Mesothelial cell of epicardium (in vitro differentiated cells): ENCODE measurements around the gene TNFRSF4. TPM values are rescaled to one million over a fixed set of nuclear protein-coding genes. Genes with fewer than 3 reads are reported as not detected.
A peak's percentile ranks its signal among the peaks of the same experiment; 100 is the strongest.
"Not testable (repeated sequence)": the region's sequence is repeated elsewhere in the genome, so short reads cannot be mapped to it uniquely, and the experiment has no call there.

ENCODE experiments used
- DNase-seq, 2 experiments: peaks; one replicate each; pipeline ENCODE4 v3.0.0; 2021; ENCODE audit warnings: low spot score in 2 of 2; ENCODE audit not compliant: unreplicated experiment in 2 of 2
- H3K27ac Mint-ChIP-seq: 2 replicates; pipeline ENCODE4 v1.8.0; 2021; ENCODE audit warnings: mixed read lengths
- H3K27me3 Mint-ChIP-seq: 2 replicates; pipeline ENCODE4 v1.8.0; 2021; ENCODE audit warnings: low read depth, mixed read lengths
- H3K36me3 Mint-ChIP-seq: 2 replicates; pipeline ENCODE4 v1.8.0; 2021; ENCODE audit warnings: mixed read lengths
- H3K4me1 Mint-ChIP-seq: 2 replicates; pipeline ENCODE4 v1.8.0; 2021; ENCODE audit warnings: mixed read lengths
- H3K4me3 Mint-ChIP-seq: 2 replicates; pipeline ENCODE4 v1.8.0; 2021; ENCODE audit warnings: mild to moderate bottlenecking, moderate library complexity, mixed read lengths
- H3K9me3 Mint-ChIP-seq: 2 replicates; pipeline ENCODE4 v1.8.0; 2021; ENCODE audit warnings: mixed read lengths
- total RNA-seq: library from RNA; stranded (reverse); gene quantifications from 3 replicates; pipeline ENCODE4 v1.2.1, GENCODE V29; 2021
- TF ChIP-seq, protein P1 (sequence below): fragments of 200-600 bp; sonication (generic); IDR thresholded peaks from one replicate; pipeline ENCODE4 v1.5.0; 2021; ENCODE audit warnings: antibody characterized with exemption; ENCODE audit not compliant: unreplicated experiment

The TNFRSF4 gene
- total RNA-seq, 1 donor from 2014 or later, result 0.34 TPM

DNA sequence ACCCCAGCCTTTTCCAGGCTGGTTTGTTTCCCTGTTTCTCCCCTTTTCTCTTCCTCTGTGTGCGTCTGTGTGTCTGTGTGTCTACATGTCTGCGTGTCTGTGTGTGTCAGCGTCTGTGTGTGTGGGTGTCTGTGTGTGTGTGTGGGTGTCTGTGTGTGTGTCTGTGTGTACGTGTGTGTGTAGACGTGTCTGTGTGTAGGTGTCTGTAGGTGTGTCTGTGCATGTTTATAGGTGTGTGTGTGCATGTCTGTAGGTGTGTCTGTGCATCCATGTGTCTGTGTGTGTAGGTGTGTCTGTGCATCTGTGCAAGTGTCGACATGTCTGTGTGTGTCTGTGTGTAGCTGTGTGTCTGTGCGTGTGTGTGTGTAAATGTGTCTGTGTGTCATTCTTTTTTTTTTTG lies 37.0 kb downstream of the TNFRSF4 start:
- no peak for DNase-seq
- H3K9me3 Mint-ChIP-seq, result no peaks in the 10 kb centered on the region
- H3K36me3 Mint-ChIP-seq, result no peaks in the 10 kb centered on the region
- peaks cover 6% of the 10 kb centered on the region for H3K4me1 Mint-ChIP-seq
- no peak overlapping the region for H3K27ac Mint-ChIP-seq
- peaks cover 49% of the 10 kb centered on the region for H3K27me3 Mint-ChIP-seq
- TF ChIP-seq, protein P1, sequence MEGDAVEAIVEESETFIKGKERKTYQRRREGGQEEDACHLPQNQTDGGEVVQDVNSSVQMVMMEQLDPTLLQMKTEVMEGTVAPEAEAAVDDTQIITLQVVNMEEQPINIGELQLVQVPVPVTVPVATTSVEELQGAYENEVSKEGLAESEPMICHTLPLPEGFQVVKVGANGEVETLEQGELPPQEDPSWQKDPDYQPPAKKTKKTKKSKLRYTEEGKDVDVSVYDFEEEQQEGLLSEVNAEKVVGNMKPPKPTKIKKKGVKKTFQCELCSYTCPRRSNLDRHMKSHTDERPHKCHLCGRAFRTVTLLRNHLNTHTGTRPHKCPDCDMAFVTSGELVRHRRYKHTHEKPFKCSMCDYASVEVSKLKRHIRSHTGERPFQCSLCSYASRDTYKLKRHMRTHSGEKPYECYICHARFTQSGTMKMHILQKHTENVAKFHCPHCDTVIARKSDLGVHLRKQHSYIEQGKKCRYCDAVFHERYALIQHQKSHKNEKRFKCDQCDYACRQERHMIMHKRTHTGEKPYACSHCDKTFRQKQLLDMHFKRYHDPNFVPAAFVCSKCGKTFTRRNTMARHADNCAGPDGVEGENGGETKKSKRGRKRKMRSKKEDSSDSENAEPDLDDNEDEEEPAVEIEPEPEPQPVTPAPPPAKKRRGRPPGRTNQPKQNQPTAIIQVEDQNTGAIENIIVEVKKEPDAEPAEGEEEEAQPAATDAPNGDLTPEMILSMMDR, result no peak
- H3K4me3 Mint-ChIP-seq, result no peak overlapping the region

DNA sequence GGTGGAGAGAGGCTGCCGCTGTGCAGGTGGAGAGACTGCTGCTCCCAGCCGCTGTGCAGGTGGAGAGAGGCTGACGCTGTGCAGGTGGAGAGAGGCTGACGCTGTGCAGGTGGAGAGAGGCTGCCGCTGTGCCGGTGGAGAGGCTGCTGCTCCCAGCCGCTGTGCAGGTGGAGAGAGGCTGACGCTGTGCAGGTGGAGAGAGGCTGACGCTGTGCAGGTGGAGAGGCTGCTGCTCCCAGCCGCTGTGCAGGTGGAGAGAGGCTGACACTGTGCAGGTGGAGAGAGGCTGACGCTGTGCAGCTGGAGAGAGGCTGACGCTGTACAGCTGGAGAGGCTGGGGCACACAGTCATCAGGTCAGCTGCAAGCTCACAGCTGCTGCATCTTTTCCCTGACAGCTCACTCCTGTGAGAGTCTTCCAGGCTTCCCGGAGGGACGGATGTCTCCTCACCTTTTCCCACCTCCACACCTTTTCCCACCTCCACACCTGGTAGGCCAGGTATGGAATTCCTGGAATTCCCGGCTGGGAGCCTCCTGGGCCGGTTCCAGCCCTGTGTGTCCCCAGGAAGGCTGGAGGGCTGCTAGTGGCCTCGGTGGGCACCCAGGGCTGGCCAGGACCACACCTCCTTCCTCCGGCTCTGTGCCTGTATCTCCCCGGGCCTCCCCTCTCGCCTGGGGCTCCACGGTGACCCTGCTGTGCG lies 37.7 kb downstream of the TNFRSF4 start:
- not testable (repeated sequence) for H3K4me1 Mint-ChIP-seq, H3K9me3 Mint-ChIP-seq, H3K36me3 Mint-ChIP-seq, H3K27ac Mint-ChIP-seq, H3K4me3 Mint-ChIP-seq
- H3K27me3 Mint-ChIP-seq, result peaks cover 49% of the 10 kb centered on the region
- peak in 1 of 2 experiments; percentile 19 for DNase-seq

DNA sequence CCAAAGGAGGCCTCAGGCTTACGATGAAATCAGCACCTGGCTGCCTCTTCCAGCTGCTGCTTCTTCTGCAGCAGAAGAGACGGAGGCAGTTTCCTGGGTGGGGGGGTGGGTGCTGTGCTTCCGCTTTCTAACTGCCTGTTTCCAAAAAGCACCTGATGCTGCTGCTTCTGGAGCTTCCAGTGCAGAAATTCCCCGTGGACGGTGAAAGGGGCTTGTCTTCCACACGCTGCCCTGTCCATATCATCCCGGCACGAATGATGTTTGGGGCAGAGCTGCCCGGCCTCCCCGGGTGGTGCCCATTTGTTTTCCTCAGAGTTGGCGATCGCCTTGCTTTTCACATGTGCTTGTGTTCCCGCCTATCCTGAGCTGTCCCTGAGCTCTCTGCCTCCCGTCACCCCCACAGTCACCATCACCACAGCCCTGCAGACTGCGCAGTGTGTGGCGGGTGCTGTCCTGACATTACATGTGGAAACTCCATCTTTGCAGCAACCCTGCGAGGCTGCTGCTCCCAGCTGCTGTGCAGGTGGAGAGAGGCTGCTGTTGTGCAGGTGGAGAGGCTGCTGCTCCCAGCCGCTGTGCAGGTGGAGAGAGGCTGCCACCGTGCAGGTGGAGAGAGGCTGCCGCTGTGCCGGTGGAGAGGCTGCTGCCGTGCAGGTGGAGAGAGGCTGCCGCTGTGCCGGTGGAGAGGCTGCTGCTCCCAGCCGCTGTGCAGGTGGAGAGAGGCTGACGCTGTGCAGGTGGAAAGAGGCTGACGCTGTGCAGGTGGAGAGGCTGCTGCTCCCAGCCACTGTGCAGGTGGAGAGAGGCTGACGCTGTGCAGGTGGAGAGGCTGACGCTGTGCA lies 38.5 kb downstream of the TNFRSF4 start:
- Mint-ChIP-seq H3K4me1 (peaks cover 6% of the 10 kb centered on the region), H3K27ac (no peak overlapping the region), H3K27me3 (peaks cover 48% of the 10 kb centered on the region), H3K4me3 (no peak overlapping the region), H3K36me3 (no peaks in the 10 kb centered on the region), H3K9me3 (no peaks in the 10 kb centered on the region)
- no peak for DNase-seq
- TF ChIP-seq, protein P1, result no peak

DNA sequence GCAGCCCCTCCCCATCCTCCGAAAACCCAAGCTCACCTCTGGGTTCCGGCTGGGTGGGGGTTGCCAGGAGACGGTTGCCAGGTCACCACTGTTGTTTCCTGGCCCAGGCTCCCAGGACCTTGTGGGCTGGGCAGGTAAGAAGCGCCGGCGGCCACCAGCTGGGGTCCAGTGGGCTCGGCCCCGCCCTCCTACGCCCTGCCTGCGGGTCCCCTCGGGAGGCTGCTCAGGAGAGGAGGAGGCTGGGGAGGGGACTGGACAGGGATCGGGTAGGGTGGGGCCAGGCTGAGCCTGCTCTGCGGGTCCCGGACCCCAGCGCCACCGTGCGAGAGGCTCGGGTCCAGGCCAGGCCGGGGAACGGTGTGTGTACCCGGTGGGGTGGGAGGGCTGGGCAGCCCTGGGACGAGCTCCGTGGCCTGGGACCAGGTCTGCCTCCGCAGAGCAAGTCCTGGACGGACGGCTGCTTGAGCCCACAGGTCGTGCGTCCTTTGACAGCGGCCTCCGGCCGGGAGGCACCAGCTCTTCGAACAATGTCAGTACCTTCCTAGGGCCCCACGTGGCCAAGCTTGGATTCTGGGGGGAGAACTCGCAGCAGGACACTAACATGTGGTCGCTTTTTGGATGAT lies 40.0 kb downstream of the TNFRSF4 start, which contains the start of gene TTLL10:
TTLL10 (plus strand) TSS at position 88 of the 623 bp plus-strand sequence. CDS start 5,336 bp downstream, outside the sequence.
- no peaks in the 10 kb centered on the region for H3K9me3 Mint-ChIP-seq
- no peak within 1 kb of the TSS for H3K27ac Mint-ChIP-seq
- peaks cover 48% of the 10 kb centered on the region for H3K27me3 Mint-ChIP-seq
- H3K36me3 Mint-ChIP-seq, result no peaks in the 10 kb centered on the region
- peaks cover 11% of the 10 kb centered on the region for H3K4me1 Mint-ChIP-seq
- TF ChIP-seq, protein P1, result no peak
- H3K4me3 Mint-ChIP-seq, result no peak within 1 kb of the TSS
- peak in 1 of 2 experiments; percentile 24 for DNase-seq

DNA sequence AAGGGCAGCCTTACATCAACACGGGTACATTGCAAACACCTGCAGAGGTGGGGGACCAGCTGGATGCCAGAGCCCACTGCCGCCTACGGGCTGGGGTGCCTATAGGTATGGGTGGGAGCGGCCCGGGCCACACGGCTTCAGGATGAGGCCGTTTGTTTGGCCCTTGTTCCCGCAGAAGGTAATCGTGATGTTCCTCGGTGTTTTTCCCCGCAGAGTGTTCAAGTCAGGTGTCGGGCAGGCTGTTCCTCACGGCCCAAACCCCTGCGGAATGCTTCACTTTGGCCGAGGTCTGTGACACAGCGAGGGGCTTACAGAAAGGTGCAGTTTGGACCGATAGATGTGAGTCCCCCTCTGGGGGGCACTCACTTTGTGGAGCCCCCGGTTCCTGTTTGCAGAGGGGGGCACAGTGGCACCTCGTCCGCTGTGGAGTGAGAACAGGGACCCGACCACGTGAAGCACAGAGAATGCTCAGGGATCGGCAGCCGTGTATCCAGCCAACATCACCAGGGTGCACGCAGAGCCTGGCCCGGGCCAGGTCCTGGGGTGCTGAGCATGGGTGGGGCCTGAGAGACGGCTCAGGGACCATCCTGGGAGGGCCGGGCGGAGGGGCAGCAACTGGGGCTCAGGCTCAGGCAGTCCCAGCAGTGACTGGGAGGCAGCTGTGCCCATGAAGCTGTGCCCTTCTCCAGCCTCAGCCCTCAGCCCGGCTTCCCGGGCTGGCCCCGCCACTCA lies 40.7 kb downstream of the TNFRSF4 start:
- TF ChIP-seq, protein P1, result no peak
- H3K27me3 Mint-ChIP-seq, result peaks cover 48% of the 10 kb centered on the region
- DNase-seq, result no peak
- no peaks in the 10 kb centered on the region for H3K9me3 Mint-ChIP-seq
- no peak overlapping the region for H3K27ac Mint-ChIP-seq
- no peaks in the 10 kb centered on the region for H3K36me3 Mint-ChIP-seq
- no peak overlapping the region for H3K4me3 Mint-ChIP-seq
- peaks cover 11% of the 10 kb centered on the region for H3K4me1 Mint-ChIP-seq
